HT-29 (cell line): ENCODE data around the gene AFF3. TPM values are rescaled to one million over a fixed set of nuclear protein-coding genes. Genes with fewer than 3 reads are reported as not detected.

Experiments
- DNase-seq: peaks from one replicate; pipeline ENCODE4 v3.0.0-alpha.2; 2015; ENCODE audit warnings: low spot score
- total RNA-seq: library from RNA; depleted of rRNA; stranded (reverse); fragments of >200 nt; shearing (Covaris generic); gene quantifications from 2 replicates; pipeline ENCODE4 v1.2.3, GENCODE V29; 2014

The AFF3 gene
- total RNA-seq, 1 experiment from 2014 or later = not detected

DNA sequence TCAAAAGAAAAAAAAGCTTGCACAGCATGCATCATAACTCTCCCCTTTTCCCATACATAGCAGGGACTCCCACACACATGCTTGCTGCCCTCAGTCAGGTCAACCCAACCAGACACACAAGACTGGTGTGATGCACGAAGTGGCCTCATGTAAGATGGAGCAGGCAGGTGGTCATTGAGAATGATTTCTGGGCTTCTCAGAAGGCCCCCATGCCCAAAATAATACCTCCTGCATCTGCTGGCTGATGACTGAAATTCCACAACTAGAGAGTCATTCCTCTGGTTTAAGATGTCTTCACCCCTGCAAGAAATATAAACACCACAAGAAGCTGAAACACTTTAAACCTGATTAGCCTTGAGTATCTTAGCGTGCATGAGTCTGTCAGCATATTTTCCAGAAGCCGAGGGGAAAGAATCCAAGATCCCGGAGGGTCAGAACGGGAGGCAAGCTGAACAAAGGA lies 131.1 kb downstream of the AFF3 start:
- DNase-seq = no peak

DNA sequence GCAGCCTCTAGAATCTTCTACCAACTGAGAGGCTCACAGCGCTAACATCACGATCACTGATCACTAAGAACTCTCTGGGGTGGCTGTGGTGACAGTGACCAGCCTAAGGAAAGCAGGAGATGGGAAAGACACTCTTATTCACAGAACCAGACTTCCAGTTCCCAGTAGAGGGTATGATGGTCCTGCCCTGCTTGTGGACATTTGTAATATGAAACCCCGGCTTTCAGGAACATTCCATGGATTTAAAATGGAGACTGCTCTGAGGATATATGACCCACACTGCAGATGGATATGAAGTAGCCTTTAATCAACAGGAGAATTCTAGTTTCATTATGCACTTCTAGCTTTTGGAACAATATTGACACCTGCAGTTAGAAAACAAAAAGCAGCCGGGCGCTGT lies 131.8 kb downstream of the AFF3 start:
- no peak for DNase-seq

DNA sequence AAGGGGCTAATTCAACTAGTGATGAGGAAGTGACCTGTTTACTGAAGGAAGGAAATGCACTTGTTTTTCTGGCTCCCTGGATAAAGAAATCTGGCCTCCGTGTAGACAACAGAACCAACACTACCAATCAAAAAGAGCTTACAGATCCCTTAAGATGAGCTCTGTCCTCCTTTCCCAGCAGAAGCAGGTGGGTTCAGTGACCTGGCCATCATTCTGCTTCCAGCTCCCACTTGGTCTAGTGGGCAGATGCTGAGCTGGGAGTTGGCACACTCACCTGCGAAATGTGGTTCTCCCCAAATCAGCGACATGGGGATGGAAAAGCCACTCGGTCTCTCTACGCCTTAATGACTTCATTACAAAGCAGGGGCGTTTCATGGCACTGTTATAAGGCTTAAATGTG lies 132.6 kb downstream of the AFF3 start:
- no peak for DNase-seq

DNA sequence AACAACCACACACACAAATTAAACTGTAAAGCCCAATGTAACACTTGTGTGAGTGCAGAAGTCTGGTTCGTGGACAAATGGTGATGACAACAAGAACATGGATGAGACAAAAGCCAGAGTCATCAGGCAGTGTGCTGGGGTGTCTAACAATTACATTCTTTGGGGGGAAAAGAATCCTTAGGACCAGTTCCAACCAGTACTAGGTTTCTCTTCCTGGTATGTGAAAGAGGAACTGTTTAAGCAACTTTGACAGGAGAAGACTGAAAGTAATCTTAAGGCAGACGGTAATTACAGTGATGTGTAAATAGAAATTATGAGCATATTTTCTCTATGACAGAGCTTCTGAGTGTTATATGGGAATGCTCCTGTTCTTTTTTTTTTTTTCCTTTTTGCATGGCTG lies 133.4 kb downstream of the AFF3 start:
- DNase-seq = no peak

DNA sequence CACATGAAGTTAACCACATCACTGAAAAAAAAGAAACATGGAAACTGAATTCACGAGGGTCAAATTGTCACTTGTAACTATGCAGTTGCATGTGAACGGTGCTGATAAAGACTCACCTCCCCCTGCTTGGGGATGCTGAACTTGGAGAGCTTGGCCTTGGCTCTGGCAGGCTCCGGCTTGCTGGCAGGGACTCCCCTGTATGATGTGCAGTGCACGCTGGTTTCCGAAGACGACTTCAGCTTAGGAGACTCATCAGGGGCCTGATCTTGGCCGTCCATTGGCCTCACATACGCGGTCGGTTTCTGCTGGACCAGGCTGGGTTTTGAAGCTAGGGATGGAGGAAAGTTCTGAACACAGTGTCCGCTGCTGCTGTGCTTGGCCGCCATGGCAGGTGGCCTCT lies 135.9 kb downstream of the AFF3 start:
- no peak for DNase-seq

DNA sequence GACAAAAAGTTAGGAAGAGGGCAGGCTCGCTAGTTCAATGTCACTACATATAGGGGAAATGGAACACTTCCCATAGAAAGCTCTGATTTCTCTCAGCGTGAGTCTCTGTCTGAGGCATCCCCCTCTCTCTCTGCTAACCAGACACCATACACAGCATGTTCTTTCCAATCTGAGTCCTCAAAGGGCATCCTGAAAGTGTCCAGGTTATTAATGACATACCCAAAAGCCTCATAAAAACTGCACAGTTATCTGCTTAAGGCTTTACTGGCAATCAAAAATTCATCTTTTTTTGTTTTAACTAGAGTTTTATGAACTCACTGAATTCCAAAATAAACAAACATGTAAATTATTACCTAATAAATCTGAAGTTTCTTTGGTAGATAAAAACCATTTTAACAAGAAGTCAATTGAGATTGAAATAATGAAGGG lies 137.4 kb downstream of the AFF3 start:
- DNase-seq = no peak

DNA sequence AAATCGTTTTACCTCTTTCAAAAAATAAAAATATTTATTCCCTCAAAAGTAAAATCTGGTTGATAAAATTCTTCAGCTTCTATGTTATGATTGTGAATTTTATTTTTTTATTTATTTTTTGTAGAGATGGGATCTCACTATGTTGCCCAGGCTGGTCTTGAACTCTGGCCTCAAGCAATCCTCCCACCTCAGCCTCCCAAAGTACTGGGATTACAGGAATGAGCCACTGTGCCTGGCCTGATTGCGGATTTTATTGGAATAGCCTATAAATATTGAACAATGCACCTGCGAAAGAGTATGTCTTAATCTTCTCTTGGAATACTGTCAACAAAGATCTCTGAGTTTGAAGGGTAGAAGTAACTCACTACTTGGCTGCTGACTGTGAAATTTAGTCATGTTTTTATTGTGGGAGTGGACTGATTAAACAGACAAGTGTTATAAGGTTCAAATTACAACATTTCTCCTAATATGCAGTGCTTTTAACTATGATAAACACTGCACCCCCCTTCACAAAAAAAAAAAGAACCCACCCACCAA lies 138.0 kb downstream of the AFF3 start:
- DNase-seq = no peak

DNA sequence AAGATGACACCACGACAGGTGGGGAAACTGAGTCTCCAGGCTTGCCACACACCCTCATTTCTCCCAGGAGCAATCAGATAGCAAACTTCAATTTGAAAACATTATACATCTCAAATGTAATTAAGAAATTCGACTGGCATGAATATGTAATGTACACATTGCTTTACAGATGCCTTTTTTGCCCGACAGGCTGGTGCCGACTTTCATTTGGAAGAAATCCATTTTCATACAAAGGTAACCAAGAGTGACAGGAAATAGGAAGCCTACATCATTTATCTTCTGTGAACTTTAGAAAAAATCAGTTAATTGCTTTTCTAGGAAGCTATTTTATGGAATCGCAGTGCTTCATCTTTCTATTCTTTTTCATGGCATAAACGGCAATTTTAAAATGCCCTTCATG lies 140.3 kb downstream of the AFF3 start:
- DNase-seq = no peak

DNA sequence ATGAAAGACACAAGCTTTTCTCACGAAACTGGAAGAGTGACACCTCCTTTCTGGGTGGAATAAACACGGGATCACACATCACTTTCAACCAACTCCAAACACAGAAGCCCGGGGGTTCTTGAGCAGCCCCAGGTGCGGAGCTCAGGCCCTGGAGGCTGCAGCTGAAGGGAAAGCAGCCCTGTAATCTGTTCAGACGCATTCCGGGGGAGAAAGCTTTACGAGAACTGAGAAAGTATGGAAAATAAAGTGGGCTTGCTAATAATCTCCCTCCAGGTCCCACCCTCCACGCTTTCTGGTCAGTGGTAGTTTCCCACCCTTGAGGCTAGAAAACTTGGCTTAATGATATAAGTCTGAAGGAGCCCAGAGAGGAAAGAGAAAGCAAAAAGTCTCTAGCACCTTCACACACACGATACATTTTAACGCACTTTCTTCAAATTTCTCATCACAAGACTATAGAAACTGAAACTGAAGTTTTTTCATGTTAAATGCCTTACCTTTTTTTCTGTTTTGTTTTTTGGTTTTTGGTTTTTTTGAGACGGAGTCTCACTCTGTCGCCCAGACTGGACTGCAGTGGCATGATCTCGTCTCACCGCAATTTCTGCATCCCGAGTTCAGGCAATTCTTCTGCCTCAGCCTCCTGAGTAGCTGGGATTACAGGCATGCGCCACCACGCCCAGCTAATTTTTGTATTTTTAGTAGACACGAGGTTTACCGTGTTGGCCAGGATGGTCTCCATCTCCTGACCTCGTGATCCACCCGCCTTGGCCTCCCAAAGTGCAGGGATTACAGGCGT lies 141.3 kb downstream of the AFF3 start:
- DNase-seq = no peak

DNA sequence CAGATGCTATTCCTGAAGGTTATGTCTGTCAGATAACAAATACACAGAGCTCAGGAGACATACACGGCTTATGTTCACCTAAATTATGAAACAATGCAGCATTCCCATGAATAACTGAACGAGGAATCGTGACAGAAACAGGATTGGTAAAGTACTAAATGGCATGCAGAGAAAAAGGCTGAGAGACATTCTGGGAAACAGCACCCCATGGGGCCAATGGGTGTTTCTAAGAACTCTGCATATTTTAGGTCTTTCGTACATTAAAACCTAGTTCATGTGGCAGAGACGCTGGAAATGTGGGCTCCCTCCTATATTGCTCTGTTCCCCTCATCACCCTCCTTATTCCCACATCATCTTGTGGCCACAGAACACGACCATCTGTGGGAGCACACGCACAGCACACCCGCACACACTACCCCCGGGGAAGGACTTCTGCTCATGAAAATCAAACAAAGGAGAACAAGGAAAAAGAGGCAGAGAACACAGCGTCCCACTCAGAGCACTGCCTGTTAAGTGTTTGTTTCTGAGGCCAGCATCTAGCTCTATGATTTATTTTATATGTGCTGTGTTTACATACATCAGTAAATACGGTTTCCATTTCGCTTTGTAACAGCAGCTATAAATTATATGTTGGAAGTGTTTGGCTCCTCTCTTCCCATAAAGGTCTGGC lies 143.6 kb downstream of the AFF3 start:
- no peak for DNase-seq

DNA sequence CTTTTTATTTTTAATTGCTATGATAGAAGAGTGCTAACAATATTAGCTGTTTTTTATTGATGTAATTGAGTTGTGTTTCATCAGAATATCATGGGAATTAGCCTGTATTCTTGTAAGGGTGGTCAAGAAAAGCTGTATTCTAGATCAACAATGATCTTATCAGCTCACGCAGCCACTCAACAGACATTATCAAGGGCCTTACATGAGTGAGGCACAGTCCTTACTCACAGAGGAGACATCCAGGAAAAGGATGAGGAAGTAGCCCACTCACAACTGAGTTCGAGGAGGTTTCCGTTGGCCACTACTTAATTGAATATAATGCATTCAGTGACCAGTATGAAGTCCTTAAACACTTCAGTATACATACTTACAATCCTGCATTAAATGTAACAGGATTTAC lies 152.5 kb downstream of the AFF3 start:
- no peak for DNase-seq

DNA sequence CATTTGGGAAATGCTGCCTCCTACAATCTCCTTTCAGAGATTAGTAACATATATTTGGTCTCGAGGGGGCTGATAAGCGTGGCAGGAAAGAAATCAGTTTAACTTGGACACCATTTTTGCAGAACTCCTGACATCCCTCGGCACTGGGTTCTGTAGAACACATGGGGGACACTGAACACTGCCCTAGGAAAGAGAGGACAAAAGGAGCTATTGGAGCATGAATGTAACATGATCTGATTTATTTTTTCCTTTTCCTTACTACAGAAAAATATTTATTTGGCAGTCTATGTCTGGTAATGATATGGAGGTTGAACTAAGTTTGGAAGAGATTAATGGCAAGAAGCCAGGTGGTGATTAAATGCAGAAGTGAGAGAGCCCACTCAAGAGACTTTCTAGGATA lies 153.8 kb downstream of the AFF3 start:
- no peak for DNase-seq

DNA sequence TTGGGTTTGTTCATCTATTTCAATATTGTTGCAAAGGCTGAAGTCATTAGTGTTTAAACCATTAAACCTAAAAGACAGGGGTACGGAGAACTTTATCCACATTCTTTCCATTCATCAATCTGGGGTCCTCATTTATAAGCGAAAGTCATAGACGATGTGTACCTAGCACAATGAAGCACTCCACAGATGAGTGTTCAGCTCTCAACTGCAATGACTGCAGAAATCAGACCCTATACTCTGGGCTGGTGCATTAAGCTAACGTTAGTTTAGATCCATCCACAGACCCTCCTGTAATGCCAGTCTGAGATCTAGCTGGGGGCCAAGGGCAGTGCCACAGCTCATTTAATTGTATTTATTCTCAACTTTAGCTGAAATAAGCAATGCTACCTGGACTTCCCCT lies 155.2 kb downstream of the AFF3 start:
- DNase-seq = no peak

DNA sequence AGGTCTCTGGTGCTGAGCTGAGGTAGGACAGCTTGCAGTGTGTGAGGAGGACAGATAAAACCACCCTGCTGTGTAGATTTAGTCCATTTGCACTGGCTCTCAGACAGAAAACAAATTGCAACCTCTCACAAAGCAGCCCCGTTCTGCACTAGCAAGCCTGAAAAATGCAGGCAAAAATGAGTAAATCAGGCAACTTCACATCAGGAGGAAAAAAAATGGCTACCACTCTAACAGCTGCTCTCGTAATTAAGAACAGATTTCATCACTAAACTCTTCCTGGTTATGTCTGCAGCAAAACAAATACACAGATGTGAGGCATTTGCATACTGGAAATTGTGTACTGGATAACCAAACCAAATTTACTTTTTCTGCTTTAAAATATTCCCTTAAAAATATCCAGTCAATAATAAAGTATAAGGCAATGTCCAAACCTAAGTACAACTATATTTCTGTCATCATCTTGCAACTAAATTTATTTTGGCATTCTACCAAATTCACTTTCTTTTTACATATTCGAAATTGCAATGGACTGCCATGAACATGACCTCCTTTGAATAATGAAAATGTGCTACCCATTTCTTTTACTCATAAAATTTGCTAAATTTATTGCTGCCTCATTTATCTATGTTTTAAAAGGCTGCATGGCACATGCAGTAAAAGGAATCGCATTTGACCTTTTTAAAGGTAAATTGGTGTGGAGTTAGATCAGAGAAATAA lies 157.4 kb downstream of the AFF3 start:
- DNase-seq = no peak

DNA sequence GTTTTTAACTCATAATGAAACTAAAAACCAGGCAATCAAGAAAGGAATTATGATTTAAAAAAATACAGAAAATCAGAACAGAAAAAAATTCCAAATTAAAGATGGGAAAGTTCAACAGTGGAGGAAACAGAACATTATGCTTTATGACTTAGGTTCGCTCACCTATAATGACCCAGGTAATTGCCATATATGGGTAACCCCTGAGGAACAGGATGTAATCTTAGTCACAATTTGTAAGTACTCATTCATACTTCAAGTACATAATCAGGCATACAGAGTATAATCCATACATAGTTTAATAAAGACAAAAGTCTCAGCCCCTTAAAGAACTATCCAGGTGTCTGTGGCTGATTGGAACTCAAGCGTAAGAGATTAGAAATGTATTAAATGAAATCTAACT lies 159.6 kb downstream of the AFF3 start:
- no peak for DNase-seq

DNA sequence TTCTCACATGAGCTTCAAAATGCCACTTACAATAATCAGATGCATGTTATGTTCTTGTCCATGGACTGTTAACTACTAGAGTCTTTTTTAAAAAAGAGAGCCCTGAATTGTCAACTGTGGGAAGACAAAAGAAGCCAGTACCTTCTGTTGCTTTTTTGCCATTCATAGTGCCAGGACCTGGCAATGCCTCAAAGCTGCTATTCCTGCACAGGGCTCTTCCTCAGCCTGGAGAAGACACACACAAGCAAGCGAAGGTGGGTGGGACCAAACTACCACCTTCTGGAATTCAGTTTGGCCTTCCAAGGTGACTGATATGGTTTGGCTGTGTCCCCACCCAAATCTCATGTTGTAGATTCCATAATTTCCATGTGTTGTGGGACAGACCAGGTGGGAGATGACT lies 160.6 kb downstream of the AFF3 start:
- no peak for DNase-seq

DNA sequence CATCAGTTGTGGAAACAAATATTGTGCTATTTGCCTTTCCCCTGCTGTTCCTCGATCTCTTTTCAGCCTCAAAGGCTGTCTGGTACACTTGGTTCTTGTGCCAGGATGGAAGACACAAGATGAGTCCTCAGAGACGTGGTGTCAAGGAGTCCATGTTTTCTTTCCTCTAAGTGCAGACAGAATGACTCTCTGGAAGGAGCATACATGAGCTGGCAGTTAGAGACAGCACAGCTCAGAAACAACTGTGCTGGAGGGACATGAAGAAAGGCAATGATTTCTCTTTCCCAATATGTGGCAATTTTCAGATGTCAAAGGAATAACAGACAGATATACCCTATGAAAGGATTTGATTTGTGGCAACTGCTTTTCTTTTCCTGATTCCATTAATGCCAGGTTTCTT lies 162.2 kb downstream of the AFF3 start:
- no peak for DNase-seq

DNA sequence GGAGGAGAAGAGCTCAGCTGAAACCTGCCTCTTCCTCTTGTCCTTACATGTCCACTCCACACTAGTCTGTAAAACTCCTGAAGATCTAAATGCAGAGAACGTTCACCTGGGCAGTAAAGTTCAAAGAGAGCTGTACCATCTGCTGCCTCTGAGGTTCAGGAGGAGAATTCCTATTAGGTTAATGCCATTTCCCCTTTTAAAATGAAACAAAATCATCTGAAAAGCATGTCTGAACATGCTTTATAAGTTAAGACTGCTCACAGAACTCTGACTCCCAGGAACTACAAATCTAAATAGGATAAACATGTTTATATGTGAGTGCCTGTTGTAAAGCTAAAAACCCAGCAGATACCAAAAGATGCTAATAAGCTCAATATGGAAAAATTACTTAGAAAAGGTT lies 164.4 kb downstream of the AFF3 start:
- DNase-seq = no peak

DNA sequence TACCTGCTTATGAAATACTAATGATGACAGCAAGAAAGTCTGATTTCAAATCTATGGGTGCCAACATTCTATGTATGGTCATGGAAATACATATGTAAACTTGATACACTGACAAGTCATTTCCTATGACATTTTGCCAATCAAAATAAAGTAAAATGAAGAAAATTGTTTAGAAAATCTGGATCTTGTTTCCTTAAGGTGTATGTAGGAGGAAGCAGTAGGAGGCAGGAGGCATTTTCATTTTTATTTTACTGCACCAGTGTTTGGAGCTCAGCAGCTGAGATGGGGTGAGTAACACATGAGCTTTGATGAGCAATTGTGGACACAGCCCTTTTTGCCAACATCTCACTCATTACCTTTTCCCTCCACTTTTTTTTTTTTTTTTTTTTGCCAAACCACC lies 167.0 kb downstream of the AFF3 start:
- no peak for DNase-seq

DNA sequence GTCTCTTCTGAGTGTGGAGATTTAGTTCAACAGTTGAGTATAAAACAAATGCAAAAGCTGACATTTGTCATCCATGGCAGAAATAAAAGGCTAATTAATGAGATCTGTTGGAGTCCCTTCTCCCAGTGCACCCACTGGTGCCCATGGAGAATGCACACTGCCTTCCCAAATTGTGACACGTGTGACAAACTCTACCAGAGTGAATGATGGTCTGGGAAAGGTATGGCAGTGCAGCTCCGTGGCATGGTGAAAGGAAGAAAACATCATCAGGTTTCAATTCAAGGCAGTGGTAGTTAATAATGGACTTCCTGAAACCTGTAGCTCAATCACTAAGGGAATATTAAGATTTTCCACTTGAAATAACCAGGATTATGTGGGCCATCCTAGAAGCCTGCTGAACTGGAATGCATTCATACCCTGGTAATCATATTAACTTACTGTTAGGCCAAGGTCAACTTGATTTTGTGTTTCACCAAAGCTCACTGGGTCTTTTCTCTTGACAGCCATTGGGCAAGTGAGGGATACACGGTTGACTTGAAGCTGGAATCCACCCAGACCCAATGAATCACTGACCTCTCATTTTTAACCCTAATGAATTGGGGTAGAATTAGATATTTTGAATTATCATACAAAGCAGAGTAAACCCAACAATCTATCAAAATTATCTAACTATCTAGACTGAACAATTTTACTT lies 167.6 kb downstream of the AFF3 start:
- DNase-seq = no peak

DNA sequence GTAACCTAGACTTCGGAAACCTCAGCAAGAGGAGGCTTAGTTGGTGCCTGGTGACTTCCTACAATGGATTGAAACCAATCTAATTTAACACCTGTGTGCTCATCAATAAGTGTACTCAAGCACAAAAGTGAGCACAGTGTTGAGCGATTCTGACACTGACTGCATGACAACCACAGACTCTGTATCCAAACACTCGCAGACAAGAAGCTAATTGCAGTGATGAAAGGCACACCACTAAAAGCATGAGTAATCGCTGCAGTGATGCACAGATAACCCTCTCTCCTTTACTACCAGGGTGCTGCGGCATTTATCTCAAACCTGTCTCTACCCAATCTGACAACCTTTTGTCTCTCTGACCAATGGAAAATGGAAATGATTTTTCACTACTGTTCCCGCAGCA lies 168.1 kb downstream of the AFF3 start:
- no peak for DNase-seq
